NCI-H1092 treated with DMSO at 0.1 percent for 48 hours (cell line): ENCODE measurements around the gene MORC1.
"Not testable (repeated sequence)": the region's sequence is repeated elsewhere in the genome, so short reads cannot be mapped to it uniquely, and the experiment has no call there.

ENCODE experiments used
- DNase-seq: peaks from one replicate; lab custom pipeline; 2025; lab: John Stamatoyannopoulos, UW

The MORC1 gene, protein sequence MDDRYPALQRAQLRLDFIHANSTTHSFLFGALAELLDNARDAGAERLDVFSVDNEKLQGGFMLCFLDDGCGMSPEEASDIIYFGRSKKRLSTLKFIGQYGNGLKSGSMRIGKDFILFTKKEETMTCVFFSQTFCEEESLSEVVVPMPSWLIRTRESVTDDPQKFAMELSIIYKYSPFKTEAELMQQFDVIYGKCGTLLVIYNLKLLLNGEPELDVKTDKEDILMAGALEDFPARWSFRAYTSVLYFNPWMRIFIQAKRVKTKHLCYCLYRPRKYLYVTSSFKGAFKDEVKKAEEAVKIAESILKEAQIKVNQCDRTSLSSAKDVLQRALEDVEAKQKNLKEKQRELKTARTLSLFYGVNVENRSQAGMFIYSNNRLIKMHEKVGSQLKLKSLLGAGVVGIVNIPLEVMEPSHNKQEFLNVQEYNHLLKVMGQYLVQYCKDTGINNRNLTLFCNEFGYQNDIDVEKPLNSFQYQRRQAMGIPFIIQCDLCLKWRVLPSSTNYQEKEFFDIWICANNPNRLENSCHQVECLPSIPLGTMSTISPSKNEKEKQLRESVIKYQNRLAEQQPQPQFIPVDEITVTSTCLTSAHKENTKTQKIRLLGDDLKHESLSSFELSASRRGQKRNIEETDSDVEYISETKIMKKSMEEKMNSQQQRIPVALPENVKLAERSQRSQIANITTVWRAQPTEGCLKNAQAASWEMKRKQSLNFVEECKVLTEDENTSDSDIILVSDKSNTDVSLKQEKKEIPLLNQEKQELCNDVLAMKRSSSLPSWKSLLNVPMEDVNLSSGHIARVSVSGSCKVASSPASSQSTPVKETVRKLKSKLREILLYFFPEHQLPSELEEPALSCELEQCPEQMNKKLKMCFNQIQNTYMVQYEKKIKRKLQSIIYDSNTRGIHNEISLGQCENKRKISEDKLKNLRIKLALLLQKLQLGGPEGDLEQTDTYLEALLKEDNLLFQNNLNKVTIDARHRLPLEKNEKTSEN

DNA sequence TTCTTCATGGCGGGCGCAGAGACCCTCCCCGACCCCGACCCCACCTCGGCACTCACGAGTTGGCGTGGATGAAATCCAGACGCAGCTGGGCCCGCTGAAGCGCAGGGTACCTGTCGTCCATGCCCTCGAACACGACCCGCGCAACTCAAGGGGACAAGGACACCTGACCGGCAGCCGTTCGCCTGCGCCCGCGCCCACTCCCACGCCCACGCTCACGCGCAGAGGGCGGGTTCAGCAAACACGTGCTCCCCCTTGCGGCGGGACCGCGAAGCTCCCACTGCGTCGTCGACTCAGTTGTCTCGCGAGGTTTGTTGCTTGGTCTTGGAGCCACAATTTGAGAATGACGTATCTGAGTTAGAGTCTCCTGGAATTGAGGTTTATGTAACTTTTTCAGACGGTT lies at the start of gene MORC1:
Gene MORC1 (minus strand): TSS at position 196 of the 400 bp plus-strand sequence. CDS start 75 bp downstream, at position 121.
- no peak for DNase-seq

DNA sequence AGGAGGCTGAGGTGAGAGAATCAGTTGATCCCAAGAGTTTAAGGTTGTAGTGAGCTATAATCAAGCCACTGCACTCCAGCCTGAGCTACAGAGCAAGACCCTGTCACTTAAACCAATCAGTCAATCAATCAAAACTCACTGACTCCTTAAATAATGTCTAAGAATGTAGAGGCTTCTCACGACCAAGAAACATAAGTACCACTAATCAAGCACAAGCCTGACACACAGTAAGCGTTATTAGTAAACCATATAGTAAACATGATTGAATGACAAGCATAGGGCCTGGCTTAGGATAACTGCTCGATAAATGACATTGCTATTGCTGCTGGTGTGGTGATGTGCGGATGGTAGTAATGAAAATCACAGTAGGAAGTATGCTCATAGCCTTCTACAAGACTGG lies 48.0 kb upstream of the MORC1 start:
- DNase-seq = no peak

GRCh38 chr3:109161487-109162123 lies 43.7 kb upstream of the MORC1 start:
- no peak for DNase-seq

- DNase-seq = no peak
Observed at GRCh38 chr3:109155828-109156227, 37.9 kb upstream of the MORC1 start.

DNA sequence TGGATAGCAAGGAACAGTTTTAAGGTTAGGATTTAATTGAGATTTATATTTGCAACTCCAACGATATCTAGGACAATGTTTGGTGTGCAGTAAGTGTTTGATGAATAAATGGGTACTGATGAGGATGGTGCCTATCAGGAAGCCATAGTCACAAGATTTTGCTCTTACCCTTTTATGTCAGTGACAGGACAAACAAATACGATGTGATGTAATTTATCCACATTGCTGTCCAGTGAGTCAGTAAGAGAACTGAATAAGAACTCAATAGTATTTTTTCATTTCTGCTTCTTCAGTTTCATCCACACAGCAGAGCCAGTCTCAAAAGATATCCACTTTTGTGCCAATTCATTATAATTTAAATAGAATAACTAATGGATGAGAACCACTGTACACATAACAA lies 37.0 kb upstream of the MORC1 start:
- DNase-seq = no peak

- DNase-seq = no peak
Observed at GRCh38 chr3:109152320-109152719, 34.4 kb upstream of the MORC1 start.

DNA sequence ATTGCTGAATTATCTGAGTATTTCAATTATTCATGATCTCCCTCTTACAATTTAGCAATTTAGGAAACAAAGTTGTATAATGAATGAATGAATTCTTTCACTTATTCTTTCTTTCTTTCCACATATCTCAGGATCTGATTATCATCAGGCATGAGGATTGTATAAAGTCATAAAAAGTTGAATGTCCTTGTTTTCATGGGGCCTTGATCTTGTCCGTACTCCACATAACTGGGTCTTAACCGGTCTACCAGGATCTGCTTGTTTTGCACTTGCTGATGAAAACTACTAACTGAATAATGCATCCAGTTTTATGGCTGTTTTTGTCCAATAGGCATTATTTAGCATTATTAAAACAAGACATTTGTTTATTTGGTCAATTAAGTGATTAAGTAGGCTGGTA lies 31.1 kb upstream of the MORC1 start:
- no peak for DNase-seq

- DNase-seq = no peak
Observed at GRCh38 chr3:109143646-109144045, 25.7 kb upstream of the MORC1 start.

- no peak for DNase-seq
Observed at GRCh38 chr3:109140318-109140717, 22.4 kb upstream of the MORC1 start.

GRCh38 chr3:109137761-109138160 lies 19.8 kb upstream of the MORC1 start:
- DNase-seq = no peak

DNA sequence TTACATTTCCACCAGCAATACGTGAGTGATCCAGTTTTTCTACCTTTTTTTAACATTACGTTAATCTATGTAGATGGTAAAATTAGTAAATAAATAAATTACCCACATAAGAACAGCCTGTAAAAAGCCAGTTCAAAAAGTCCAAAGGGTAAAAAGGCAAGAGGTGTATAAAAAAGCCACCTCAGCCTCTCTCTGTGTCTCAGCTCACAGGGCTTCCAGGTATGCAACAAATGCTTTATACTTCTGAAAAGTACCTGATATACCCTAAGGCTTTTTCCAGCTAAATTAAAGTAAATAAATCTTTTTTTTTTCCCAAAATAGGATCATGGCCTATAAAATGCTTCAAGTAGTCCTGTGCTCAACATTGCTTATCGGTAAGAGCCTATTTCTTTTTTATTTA lies 18.6 kb upstream of the MORC1 start, which contains the start of gene C3orf85:
Gene C3orf85 (plus strand): TSS at position 197 of the 400 bp plus-strand sequence. CDS start 129 bp downstream, at position 326.
- no peak for DNase-seq

DNA sequence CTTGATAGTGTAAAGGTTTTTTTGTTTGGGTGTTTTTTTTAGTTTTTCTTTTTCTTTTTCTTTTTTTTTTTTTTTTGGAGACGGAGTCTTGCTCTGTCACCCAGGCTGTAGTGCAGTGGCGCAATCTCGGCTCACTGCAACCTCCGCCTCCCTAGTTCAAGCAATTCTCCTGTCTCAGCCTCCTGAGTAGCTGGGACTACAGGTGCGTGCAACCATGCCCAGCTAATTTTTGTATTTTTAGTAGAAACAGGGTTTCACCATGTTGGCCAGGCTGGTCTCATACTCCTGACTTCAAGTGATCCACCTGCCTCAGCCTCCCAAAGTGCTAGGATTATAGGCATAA lies 15.5 kb upstream of the MORC1 start:
- DNase-seq = not testable (repeated sequence)

DNA sequence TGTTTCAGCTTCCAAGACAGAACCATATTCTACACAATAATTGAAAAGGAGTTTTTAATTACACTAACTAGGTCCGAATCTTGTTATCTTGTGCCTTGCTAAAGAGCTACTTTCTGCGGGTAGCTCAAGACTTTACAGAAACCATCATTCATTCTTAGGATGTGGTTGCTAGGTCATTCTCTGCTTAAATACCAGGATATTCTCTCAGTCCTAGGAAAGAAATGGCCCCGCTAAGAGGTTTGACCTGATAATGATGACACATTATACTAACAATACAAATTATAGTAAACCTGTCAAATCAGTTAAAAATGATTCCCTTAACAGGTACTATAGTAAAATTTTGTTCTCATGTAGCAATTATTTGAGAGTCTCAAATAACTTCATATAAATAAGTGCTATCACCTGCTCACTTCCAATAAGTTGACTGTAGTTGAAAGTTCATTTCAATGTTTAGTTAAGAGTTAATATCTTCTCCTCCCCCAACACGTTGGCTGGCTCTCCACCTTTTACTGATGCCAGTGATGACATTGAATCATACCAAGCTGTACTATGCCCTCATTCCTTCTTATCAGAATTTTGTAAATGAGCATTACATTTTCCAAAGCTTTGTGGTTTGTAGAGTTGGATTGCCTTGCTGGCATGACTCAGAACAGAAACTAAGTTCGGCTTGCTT lies 15.0 kb upstream of the MORC1 start:
- DNase-seq = no peak

DNA sequence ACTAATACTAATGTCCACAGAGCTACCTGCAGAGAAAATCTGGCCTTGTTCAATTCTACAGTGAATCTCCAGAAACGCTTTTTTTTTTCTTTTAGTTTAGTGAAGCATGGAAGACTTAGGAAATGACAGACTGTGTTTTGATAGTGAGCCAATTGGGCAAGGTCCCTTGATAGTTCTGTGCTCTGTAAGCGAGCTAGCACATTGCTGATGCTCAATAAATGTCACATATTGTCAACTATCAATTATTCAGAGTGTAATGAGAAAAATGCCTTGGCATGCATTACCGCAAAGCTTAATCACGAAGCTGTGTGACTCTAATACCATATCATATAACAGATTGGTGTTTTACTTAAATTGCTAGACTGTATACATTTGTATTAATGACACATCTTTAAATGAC lies 13.3 kb upstream of the MORC1 start:
- DNase-seq = no peak

- DNase-seq = no peak
Observed at GRCh38 chr3:109127553-109127952, 9.6 kb upstream of the MORC1 start.

DNA sequence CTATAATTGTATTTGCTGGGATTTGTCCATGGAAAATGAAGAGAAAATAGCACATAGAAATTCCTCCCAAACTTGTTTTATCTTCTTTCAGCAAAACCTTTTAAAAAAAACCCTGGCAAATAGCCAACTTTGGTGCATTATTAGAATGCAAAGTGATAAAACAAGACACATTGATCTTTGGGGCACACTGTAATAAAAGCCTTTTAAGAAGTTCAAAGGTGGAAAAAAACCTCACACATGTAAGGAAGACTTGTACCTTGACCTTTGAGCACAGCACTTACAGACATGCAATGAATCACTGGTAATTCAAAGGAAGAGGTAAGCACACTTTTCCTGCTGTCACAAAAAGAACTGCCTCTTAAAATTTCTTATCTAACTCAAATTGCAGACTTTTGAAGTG lies 8.0 kb upstream of the MORC1 start:
- DNase-seq = no peak

DNA sequence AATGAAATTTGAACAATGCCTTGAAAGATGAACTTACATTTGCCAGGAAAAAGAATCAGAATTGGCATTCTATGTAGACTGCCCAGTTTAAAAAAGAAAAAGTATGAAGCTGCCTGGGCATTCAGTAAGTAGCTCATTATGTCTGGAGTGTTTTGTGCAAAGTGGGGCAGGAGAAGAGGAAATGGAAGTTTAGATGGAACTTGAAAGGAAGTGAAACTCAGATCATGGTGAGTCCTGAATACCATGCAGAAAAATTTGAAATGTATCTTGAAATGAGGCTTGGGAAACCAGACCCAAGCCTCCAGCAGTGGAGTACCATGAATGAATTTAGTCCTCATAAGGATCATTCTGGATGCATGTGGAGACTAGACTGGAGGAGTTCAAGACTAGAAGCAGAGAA lies 4.8 kb upstream of the MORC1 start:
- DNase-seq = no peak

GRCh38 chr3:109118584-109118983 lies 650 bp upstream of the MORC1 start:
- no peak for DNase-seq

DNA sequence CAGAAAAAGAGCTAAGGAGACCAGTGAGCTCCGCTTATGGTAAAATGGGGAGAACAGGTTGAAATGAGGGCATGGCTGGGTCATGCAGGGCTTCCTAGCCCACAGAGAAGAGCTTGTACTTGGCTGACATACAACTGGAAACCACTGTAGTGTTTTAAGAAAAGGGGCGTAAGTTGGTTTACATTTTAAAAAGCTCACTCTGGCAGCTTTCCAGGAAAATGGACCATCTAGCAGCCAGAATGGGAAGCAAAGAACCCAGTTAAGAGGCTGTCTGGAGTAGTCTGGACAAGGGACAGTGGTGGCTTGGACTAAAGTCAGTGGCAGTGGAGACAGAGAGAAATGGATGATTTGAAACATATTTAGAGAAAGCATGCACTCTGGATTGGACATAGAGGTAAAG lies 1.9 kb downstream of the MORC1 start:
- no peak for DNase-seq

DNA sequence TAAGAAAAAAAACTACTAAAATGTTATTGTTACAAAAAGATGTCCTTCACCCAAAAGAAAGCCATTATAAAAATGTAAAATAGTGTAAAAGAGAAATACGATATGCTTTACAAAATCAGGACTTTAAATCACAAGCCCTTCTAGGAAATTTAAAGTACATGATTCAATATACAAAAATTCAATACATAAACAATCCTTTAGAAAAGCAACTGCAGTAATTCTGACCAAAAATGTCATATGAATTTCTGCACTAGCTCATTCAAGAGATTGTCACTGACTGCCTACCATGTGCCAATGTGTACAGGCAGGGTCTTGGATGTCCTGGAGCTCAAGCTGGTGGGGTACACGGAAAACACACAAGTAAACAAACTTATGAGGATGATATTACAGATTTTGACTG lies 2.5 kb downstream of the MORC1 start:
- DNase-seq = no peak

- DNase-seq = no peak
Observed at GRCh38 chr3:109114746-109115145, 3.2 kb downstream of the MORC1 start.
